Right lobe of liver (tissue), 6 donors: ENCODE data around the gene SLC30A9. TPM values are rescaled to one million over a fixed set of nuclear protein-coding genes. Genes with fewer than 3 reads are reported as not detected.

ENCODE experiments used
- ATAC-seq, 4 donors: fragments of 200-7000 bp; cut with Tn5 transposase; one replicate each; pipeline ENCODE4 v1.9.1; 2020; ENCODE audit warnings: mild to moderate bottlenecking in 4 of 4, moderate library complexity in 4 of 4
- DNase-seq, 3 donors: peaks; one replicate each; pipeline ENCODE4 v3.0.0-alpha.2; 2020
- H3K27ac ChIP-seq, 3 donors: fragments of 200-600 bp; one replicate each; pipeline ENCODE4 v1.8.0; 2022
- H3K27me3 ChIP-seq, 2 donors: fragments of 200-600 bp; one replicate each; pipeline ENCODE4 v1.8.0; 2022
- H3K36me3 ChIP-seq, 4 donors: fragments of 200-600 bp; sonication (generic) in 1 of 4; one replicate each; pipeline versions ENCODE4 v1.5.1 to v1.8.0; 2017 to 2022; ENCODE audit warnings: control low read depth in 1 of 4
- H3K4me1 ChIP-seq, 4 donors: fragments of 200-600 bp; sonication (generic) in 1 of 4; one replicate each; pipeline versions ENCODE4 v1.5.1 to v1.8.0; 2017 to 2022; ENCODE audit warnings: control low read depth in 1 of 4
- H3K4me3 ChIP-seq, 3 donors: fragments of 200-600 bp; one replicate each; pipeline ENCODE4 v1.8.0; 2022
- H3K9me3 ChIP-seq, 4 donors: fragments of 200-600 bp; sonication (generic) in 1 of 4; one replicate each; pipeline versions ENCODE4 v1.5.1 to v1.8.0; 2017 to 2022; ENCODE audit warnings: control low read depth in 1 of 4
- CTCF ChIP-seq, 4 donors: fragments of 200-600 bp in 3 of 4; fragments of 450-650 bp in 1 of 4; IDR thresholded peaks; one replicate each; pipeline versions ENCODE4 v1.5.1 to v1.8.0; 2016 to 2022; ENCODE audit warnings: antibody characterized with exemption in 4 of 4, mild to moderate bottlenecking in 2 of 4
- POLR2A ChIP-seq: fragments of 450-650 bp; IDR thresholded peaks from one replicate; pipeline ENCODE4 v1.6.1; 2017; ENCODE audit warnings: antibody characterized with exemption, mild to moderate bottlenecking
- WGBS: methylation state at CpG from one replicate; pipeline ENCODE4 v1.1.6; 2018; ENCODE audit warnings: low coverage, low lambda C conversion rate; ENCODE audit not compliant: insufficient coverage; ENCODE audit errors: missing lambda C conversion rate; 5-methylcytosine and 5-hydroxymethylcytosine counted together
- intact Hi-C, 2 donors: fragments of 100-400 bp; cut with DNase I; formaldehyde crosslinking; loops; one replicate each; pipeline versions ENCODE4 v1.11.2 to v1.14.1; 2022
- total RNA-seq, 6 experiments: library from RNA; depleted of rRNA in 2 of 6; stranded (reverse); fragments of >200 nt in 2 of 6; fragmentation: NEBNext Ultra II Directional in 3 of 6; extraction: Animal tissue kit (Norgen Biotek cat#: 25700) in 3 of 6; gene quantifications; one replicate each; pipeline versions ENCODE4 v1.1.0 to v1.2.4, GENCODE V29; 2016 to 2023
- donor health status: DM: no; HTN: yes; CAD: no.
- donor health status: DM: no; HTN: no; CAD: no.
- donor health status: DM: no; HTN: no; CAD: no.
- donor health status: DM: no; HTN: yes; CAD: no.
- donor health status: DM: no; HTN: yes; CAD: no.

Gene SLC30A9
- total RNA-seq, 6 experiments from 2014 or later, result 23.2 to 34.1 (median 25.6) TPM

- H3K36me3 ChIP-seq, result no peaks in the 10 kb centered on the region
- no peaks in the 10 kb centered on the region for H3K27me3 ChIP-seq
- no peaks in the 10 kb centered on the region for H3K9me3 ChIP-seq
- no peak overlapping the region for H3K4me3 ChIP-seq
- no peaks in the 10 kb centered on the region for H3K4me1 ChIP-seq
- intact Hi-C loops, result no loop called here
- no peak overlapping the region for H3K27ac ChIP-seq
- ATAC-seq (no peak), DNase-seq (no peak)
- no peak for TF ChIP-seq CTCF (IDR thresholded peaks at IDR 0.05)
- no peak for TF ChIP-seq POLR2A
Measured at GRCh38 chr4:41969671-41970070, 20.7 kb upstream of the SLC30A9 start.

- ATAC-seq (no peak), DNase-seq (no peak)
- H3K27me3 ChIP-seq, result no peaks in the 10 kb centered on the region
- no peak overlapping the region for H3K27ac ChIP-seq
- H3K9me3 ChIP-seq, result no peaks in the 10 kb centered on the region
- H3K4me1 ChIP-seq, result peaks cover 0 to 14% (median 1%) of the 10 kb centered on the region in 4 donors
- TF ChIP-seq POLR2A (no peak), CTCF (IDR thresholded peaks at IDR 0.05) (no peak)
- intact Hi-C loops, result no loop called here
- no peak overlapping the region for H3K4me3 ChIP-seq
- H3K36me3 ChIP-seq, result no peaks in the 10 kb centered on the region
- 50% methylated on average over 1 of the region's 1 CpG for WGBS
Measured at GRCh38 chr4:41975341-41975740, 15.0 kb upstream of the SLC30A9 start.

DNA sequence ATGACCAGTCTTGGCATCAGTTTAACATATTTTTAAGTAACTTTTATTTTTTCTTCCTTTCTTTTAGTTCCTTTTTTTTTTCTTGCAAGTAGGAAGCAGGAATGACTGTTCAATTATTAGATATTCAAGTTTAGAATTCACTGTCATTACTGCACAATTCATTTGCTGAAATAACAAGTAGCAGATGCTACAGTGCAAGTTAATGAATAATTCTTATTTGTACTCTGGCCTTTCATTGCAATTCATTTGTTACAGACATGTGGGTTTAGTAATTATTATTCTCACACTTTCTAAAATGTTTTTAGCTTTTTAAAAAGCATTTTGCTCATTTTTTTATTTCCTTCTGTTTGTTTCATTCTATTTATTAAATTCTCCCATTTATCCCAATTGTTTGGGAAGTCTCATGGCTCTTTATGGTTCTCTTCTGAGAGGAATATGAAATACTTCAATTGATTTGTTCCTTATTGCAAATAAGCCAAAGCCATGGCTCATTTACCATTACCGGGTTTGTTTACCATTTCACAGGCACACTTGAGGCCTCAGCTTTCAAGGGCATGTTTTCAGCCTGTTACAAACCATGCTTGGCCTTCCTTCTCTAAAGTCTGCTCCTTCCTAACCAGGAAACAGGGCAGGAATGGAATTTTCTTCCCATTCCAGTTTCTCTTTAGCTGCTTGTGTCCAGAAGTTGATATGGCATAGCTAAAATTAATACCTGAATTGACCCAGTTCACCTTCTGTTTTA lies 13.4 kb upstream of the SLC30A9 start:
- Histone ChIP-seq H3K9me3 (no peaks in the 10 kb centered on the region), H3K27me3 (no peaks in the 10 kb centered on the region), H3K36me3 (no peaks in the 10 kb centered on the region), H3K4me3 (no peak overlapping the region), H3K27ac (peak overlapping the region in 1 of 3 donors; percentile 17), H3K4me1 (peaks cover 0 to 14% (median 1%) of the 10 kb centered on the region in 4 donors)
- DNase-seq (no peak), ATAC-seq (peak; percentile 49 to 77 (median 62))
- intact Hi-C loops, result no loop called here
- TF ChIP-seq CTCF (IDR thresholded peaks at IDR 0.05) (no peak), POLR2A (no peak)
- 41% methylated on average over 1 of the region's 1 CpG for WGBS

DNA sequence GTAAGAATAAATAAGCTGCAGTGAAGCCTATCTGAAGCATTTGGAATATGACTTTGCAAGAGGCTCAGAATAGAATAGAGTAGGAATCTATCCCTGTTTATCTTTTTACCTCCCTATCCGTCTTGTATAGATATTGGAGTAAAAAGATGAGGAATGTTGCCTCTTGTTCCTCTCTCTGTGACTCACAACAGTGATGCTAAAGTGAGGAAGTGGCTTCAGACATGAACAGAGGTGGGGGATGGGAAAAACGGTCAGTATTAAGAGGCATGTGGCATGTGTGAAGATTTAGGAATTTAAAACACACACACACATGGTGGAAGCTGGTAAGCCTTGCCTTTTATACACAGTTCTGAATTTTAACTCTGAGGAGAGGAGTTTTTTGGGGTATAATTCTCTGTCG lies 12.6 kb upstream of the SLC30A9 start:
- Histone ChIP-seq H3K27me3 (no peaks in the 10 kb centered on the region), H3K27ac (no peak overlapping the region), H3K36me3 (no peaks in the 10 kb centered on the region), H3K9me3 (no peaks in the 10 kb centered on the region), H3K4me1 (peaks cover 0 to 14% (median 1%) of the 10 kb centered on the region in 4 donors), H3K4me3 (no peak overlapping the region)
- no peak for TF ChIP-seq POLR2A
- no peak for TF ChIP-seq CTCF (IDR thresholded peaks at IDR 0.05)
- WGBS, result 39% methylated on average over 3 of the region's 3 CpGs
- ATAC-seq (no peak), DNase-seq (no peak)
- intact Hi-C loops, result no loop called here
